Measurements from ENCODE around the gene SAP30BP. TPM values are rescaled to one million over a fixed set of nuclear protein-coding genes. Genes with fewer than 3 reads are reported as not detected.
A peak's percentile ranks its signal among the peaks of the same experiment; 100 is the strongest.

SAP30BP gene
- total and polyA plus RNA-seq, 8 donors = 22.4 to 106 (median 37.7) TPM

- intact Hi-C loops (cut with DNase I) = no loop called here
- WGBS, 2 donors = 88 to 94% methylated on average over 5 of the region's 5 CpGs
- ATAC-seq = peak in 3 of 4 donors; percentile 36 to 49 (median 47)
- no peaks in the 10 kb centered on the region for H3K27me3 ChIP-seq
- FAIRE-seq = no peak
- H3K4me3 ChIP-seq = no peak overlapping the region
- no peak for DNase-seq
- no peaks in the 10 kb centered on the region for H3K9me3 ChIP-seq
- H3K27ac ChIP-seq = peak overlapping the region in 2 of 4 donors; percentile 5 to 23
- peaks cover 0 to 18% (median 0%) of the 10 kb centered on the region in 3 donors for H3K4me1 ChIP-seq
- no peaks in the 10 kb centered on the region for H3K36me3 ChIP-seq
- no peak for TF ChIP-seq CTCF (IDR thresholded peaks at IDR 0.05)
Measured at GRCh38 chr17:75684249-75684648, 17.1 kb downstream of the SAP30BP start.

- no peaks in the 10 kb centered on the region for H3K27me3 ChIP-seq
- DNase-seq = peak in 2 of 6 donors; percentile 12 to 34
- H3K27ac ChIP-seq = peak overlapping the region in 2 of 4 donors; percentile 5 to 23
- WGBS, 2 donors = 71 to 79% methylated on average over 7 of the region's 7 CpGs
- H3K4me1 ChIP-seq = peaks cover 0 to 24% (median 0%) of the 10 kb centered on the region in 3 donors
- H3K4me3 ChIP-seq = no peak overlapping the region
- no peaks in the 10 kb centered on the region for H3K9me3 ChIP-seq
- no peaks in the 10 kb centered on the region for H3K36me3 ChIP-seq
- ATAC-seq = peak in 3 of 4 donors; percentile 21 to 45 (median 38)
- FAIRE-seq = no peak
- intact Hi-C loops (cut with DNase I) = no loop called here
- no peak for TF ChIP-seq CTCF (IDR thresholded peaks at IDR 0.05)
Measured at GRCh38 chr17:75684924-75685323, 17.8 kb downstream of the SAP30BP start.

GRCh38 chr17:75685499-75685898, 18.4 kb downstream of the SAP30BP start:
- peaks cover 0 to 26% (median 1%) of the 10 kb centered on the region in 3 donors for H3K4me1 ChIP-seq
- intact Hi-C loops (cut with DNase I) = no loop called here
- TF ChIP-seq CTCF (IDR thresholded peaks at IDR 0.05) = no peak
- FAIRE-seq (no peak), ATAC-seq (no peak), DNase-seq (no peak)
- H3K4me3 ChIP-seq = no peak overlapping the region
- H3K27me3 ChIP-seq = no peaks in the 10 kb centered on the region
- no peaks in the 10 kb centered on the region for H3K36me3 ChIP-seq
- WGBS, 2 donors = 67 to 75% methylated on average over 3 of the region's 3 CpGs
- no peak overlapping the region for H3K27ac ChIP-seq
- H3K9me3 ChIP-seq = no peaks in the 10 kb centered on the region

GRCh38 chr17:75688209-75688825, 21.2 kb downstream of the SAP30BP start:
- Histone ChIP-seq H3K27ac (peak overlapping the region in 2 of 4 donors; percentile 27 to 34), H3K4me3 (no peak overlapping the region), H3K4me1 (peaks cover 0 to 31% (median 8%) of the 10 kb centered on the region in 3 donors), H3K36me3 (no peaks in the 10 kb centered on the region), H3K9me3 (no peaks in the 10 kb centered on the region), H3K27me3 (no peaks in the 10 kb centered on the region)
- DNase-seq (peak in 2 of 6 donors; percentile 11 to 40), FAIRE-seq (no peak), ATAC-seq (no peak)
- intact Hi-C loops (cut with DNase I) = no loop called here
- TF ChIP-seq CTCF (IDR thresholded peaks at IDR 0.05) = no peak
- 79 to 84% methylated on average over 11 of the region's 11 CpGs for WGBS, 2 donors

- no peak for TF ChIP-seq CTCF (IDR thresholded peaks at IDR 0.05)
- intact Hi-C loops (cut with DNase I) = no loop called here
- 79 to 80% methylated on average over 6 of the region's 6 CpGs for WGBS, 2 donors
- no peak for ATAC-seq
- Histone ChIP-seq H3K27me3 (no peaks in the 10 kb centered on the region), H3K27ac (peak overlapping the region in 2 of 4 donors; percentile 27 to 34), H3K9me3 (no peaks in the 10 kb centered on the region), H3K4me1 (peaks cover 0 to 25% (median 8%) of the 10 kb centered on the region in 3 donors), H3K4me3 (no peak overlapping the region), H3K36me3 (peaks cover 0 to 3% (median 0%) of the 10 kb centered on the region in 3 donors)
- peak in 2 of 6 donors; percentile 5 to 12 for DNase-seq
- FAIRE-seq = no peak
Measured at GRCh38 chr17:75689441-75689873, 22.3 kb downstream of the SAP30BP start.
